Adipocyte (in vitro differentiated cells): Measurements from ENCODE around the gene DNASE1L1.

Source experiments
- DNase-seq: peaks from one replicate; pipeline ENCODE4 v3.0.0-alpha.2; 2015; ENCODE audit warnings: low read depth
- H3K27me3 ChIP-seq: replicated peaks from 2 replicates; pipeline ENCODE4 v1.7.0; 2013; ENCODE audit warnings: mild to moderate bottlenecking, low read length, moderate library complexity; ENCODE audit not compliant: control insufficient read depth, insufficient read depth
- H3K36me3 ChIP-seq: 2 replicates; pipeline ENCODE4 v1.7.0; 2013; ENCODE audit warnings: low read length, mild to moderate bottlenecking, moderate library complexity; ENCODE audit not compliant: control insufficient read depth, insufficient read depth, severe bottlenecking
- H3K4me1 ChIP-seq: 2 replicates; pipeline ENCODE4 v1.7.0; 2013; ENCODE audit warnings: mild to moderate bottlenecking, low read length, moderate library complexity; ENCODE audit not compliant: control insufficient read depth, insufficient read depth
- H3K4me3 ChIP-seq: 2 replicates; pipeline ENCODE4 v1.7.0; 2013; ENCODE audit warnings: mild to moderate bottlenecking, low read length, moderate library complexity
- H3K9ac ChIP-seq: 2 replicates; pipeline ENCODE4 v1.7.0; 2013; ENCODE audit warnings: mild to moderate bottlenecking, low read length, moderate library complexity
- H3K9me3 ChIP-seq: 2 replicates; pipeline ENCODE4 v1.7.0; 2013; ENCODE audit warnings: mild to moderate bottlenecking, low read length, moderate library complexity; ENCODE audit not compliant: control insufficient read depth

Gene DNASE1L1

DNA sequence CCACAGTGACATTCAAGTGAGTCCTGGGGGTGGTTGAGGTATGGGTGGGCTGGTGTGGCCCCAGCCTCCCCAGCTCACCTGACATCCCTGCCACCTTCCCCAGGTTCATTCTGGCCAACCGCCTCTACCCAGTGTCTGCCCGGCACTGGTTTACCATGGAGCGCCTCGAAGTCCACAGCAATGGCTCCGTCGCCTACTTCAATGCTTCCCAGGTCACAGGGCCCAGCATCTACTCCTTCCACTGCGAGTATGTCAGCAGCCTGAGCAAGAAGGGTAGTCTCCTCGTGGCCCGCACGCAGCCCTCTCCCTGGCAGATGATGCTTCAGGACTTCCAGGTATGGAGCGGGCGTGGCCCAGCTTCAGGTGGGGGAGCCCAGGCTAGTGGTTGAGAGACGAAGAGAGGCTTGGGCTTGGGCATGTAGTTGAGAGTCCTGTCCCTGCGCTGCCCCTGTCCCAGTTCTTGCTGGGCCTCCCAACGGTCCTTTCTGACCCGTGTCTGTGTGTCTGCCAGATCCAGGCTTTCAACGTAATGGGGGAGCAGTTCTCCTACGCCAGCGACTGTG is 26.2 kb upstream of the DNASE1L1 start:
- no peak for DNase-seq
- H3K9ac ChIP-seq = no peak overlapping the region
- no peaks in the 10 kb centered on the region for H3K27me3 ChIP-seq
- H3K36me3 ChIP-seq = peaks cover 29% of the 10 kb centered on the region
- no peaks in the 10 kb centered on the region for H3K9me3 ChIP-seq
- no peak overlapping the region for H3K4me3 ChIP-seq
- peaks cover 8% of the 10 kb centered on the region for H3K4me1 ChIP-seq

DNA sequence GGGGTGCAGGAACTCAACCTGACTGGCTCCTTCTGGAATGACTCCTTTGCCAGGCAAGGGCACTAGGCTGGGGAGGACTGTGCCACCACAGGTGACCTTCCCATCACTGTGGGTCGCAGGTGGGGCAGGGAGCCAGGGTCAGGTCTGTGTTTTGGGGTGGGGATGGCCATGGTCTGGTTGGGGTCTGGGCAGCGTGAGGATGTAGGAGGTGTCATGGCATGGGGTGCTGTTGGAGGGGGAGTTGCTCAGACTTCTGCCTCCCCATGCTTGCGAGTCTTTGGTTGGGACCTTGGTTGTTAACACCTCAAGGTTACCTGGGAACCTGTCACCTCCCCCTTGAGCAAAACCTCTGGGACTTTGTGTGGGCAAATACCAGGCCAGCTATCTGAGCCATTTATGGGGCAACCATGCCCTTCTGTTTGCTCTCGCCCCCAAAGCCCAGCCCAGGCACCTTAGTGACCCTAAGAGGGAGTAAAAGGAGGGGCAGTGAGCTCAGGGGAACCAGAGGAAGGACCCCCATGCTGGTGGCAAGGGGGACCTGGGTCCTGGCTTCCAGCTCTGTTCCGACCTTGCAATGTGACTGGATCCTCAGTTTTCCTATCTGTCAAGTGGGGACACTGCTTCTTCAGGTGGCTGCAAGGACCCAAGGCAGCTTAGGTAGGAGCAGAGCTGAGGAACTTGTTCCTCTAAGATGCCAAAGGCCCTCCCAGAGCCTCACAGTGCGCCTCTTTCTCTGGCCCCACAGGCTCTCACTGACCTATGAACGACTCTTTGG is 25.5 kb upstream of the DNASE1L1 start:
- Histone ChIP-seq H3K9ac (no peak overlapping the region), H3K36me3 (peaks cover 29% of the 10 kb centered on the region), H3K27me3 (peaks cover 3% of the 10 kb centered on the region), H3K4me1 (peaks cover 11% of the 10 kb centered on the region), H3K4me3 (no peak overlapping the region), H3K9me3 (no peaks in the 10 kb centered on the region)
- no peak for DNase-seq

DNA sequence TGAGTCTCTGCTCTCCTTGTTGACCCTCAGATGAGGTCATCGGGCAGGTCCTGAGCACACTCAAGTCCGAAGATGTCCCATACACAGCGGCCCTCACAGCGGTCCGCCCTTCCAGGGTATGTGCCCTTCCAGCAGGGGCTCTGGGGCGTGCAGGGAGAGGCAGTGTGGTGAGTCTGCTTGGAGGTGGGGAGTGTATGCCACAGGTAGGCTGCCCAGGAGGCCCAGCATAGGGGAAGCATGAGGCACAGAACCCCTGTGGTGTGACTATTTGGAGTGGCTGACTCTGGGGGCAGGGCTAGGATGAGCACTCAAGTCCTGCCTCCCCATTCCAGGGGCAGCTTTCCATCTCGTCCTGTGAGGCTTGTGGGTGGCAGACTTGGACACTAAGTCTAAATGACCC is 24.6 kb upstream of the DNASE1L1 start:
- H3K9me3 ChIP-seq = no peaks in the 10 kb centered on the region
- peaks cover 15% of the 10 kb centered on the region for H3K4me1 ChIP-seq
- H3K9ac ChIP-seq = no peak overlapping the region
- H3K36me3 ChIP-seq = peaks cover 29% of the 10 kb centered on the region
- no peak for DNase-seq
- H3K4me3 ChIP-seq = no peak overlapping the region
- peaks cover 6% of the 10 kb centered on the region for H3K27me3 ChIP-seq

DNA sequence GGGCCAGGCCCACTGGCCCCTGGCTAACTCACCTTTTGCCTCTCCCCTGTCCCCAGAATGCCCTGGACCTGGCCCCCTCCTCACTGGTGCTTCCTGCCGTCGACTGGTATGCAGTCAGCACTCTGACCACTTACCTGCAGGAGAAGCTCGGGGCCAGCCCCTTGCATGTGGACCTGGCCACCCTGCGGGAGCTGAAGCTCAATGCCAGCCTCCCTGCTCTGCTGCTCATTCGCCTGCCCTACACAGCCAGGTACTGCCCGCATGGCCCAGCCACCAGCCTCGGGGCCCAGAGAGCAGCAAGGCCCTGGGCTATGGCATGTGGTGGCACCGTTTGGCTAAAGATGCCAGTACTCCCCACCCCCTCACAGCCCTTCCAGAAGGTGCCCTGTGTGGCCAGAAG is 23.2 kb upstream of the DNASE1L1 start:
- peaks cover 18% of the 10 kb centered on the region for H3K4me1 ChIP-seq
- H3K36me3 ChIP-seq = peaks cover 29% of the 10 kb centered on the region
- no peak overlapping the region for H3K4me3 ChIP-seq
- no peak for DNase-seq
- no peaks in the 10 kb centered on the region for H3K9me3 ChIP-seq
- H3K9ac ChIP-seq = no peak overlapping the region
- peaks cover 6% of the 10 kb centered on the region for H3K27me3 ChIP-seq

DNA sequence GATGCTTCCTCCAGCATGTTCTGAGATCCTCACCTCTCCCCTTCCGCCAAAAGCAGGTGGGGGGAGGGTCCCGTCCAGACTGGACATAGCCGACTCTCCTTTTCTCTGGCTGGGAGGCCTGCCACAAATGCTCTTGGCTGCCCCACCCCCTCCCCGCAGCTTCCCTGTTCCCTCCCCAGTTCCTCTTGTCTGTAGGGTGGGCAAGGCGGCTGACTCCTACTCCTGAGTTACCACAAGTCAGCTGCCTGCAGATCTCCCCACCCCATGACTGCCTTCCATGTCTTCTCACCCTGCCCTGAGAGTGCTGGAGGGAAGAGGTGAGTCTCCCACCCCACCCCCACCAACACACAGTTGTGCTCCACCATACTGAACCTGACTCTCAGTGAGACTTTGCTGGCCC is 22.3 kb upstream of the DNASE1L1 start:
- Histone ChIP-seq H3K27me3 (peaks cover 6% of the 10 kb centered on the region), H3K4me3 (no peak overlapping the region), H3K4me1 (peaks cover 18% of the 10 kb centered on the region), H3K9me3 (no peaks in the 10 kb centered on the region), H3K9ac (no peak overlapping the region), H3K36me3 (peaks cover 29% of the 10 kb centered on the region)
- DNase-seq = no peak

DNA sequence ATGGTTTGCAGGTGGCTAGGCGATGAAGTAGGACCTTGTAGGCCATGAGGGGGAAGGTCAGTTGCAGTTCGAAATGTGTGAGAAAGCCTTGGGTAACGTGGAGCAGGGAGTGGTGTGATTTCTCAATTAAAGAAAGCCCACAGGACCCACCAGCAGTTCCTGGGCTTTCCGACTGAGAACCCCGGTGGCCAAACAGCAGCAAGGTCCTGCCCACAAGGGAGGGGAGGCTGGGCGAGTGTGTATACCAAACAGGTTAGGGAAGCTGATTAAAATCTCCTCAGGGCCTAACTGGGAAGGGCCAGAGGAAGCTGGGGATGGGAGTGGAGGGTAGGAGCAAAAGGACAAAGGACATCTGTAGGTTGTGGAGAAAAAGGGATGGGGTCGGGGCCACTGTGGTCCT is 21.9 kb upstream of the DNASE1L1 start:
- H3K36me3 ChIP-seq = peaks cover 29% of the 10 kb centered on the region
- H3K4me3 ChIP-seq = no peak overlapping the region
- no peak for DNase-seq
- peaks cover 18% of the 10 kb centered on the region for H3K4me1 ChIP-seq
- peaks cover 6% of the 10 kb centered on the region for H3K27me3 ChIP-seq
- H3K9me3 ChIP-seq = no peaks in the 10 kb centered on the region
- no peak overlapping the region for H3K9ac ChIP-seq

DNA sequence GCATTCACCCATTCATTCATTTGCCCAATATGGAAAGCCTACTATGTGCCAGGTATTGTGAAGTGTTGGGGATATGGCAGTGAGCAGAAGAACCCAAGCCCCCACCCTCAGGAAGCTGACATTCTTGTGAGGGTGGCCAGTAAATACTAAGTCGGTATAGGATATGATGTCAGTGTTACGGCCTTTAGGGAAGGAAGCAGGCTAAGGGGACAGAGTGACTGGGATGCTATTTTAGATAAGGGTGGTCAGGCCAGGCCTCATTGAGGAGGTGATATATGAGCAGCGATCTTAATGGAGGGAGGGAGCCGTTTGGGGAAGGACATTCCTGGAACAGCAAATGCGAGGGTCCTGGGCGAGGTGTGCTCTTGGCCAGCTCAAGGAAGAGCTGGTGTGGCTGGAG is 21.4 kb upstream of the DNASE1L1 start:
- no peak overlapping the region for H3K9ac ChIP-seq
- no peak overlapping the region for H3K4me3 ChIP-seq
- H3K9me3 ChIP-seq = no peaks in the 10 kb centered on the region
- no peak for DNase-seq
- peaks cover 27% of the 10 kb centered on the region for H3K36me3 ChIP-seq
- H3K27me3 ChIP-seq = peaks cover 6% of the 10 kb centered on the region
- H3K4me1 ChIP-seq = peaks cover 18% of the 10 kb centered on the region

DNA sequence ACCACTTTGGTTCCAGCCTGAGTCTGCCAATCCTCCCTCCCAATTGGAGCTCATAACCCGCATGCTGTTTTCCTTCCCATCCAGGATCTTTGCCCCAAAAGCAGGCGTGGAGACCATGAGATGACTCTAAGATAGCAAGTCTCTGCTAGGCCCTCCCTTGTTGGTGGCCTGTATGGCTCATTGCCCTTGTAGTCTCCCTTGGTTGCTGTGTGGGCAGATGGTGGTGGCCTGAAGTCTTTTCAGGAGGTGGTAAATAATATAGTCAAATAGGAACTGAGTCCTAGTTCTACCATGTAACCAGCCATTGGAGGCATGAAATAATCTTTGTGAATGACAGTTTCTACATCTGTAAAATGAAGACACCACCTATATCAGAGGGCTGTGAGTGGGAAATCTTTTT is 20.7 kb upstream of the DNASE1L1 start:
- peak overlapping the region; percentile 84 for H3K9ac ChIP-seq
- DNase-seq = no peak
- peaks cover 18% of the 10 kb centered on the region for H3K4me1 ChIP-seq
- peaks cover 6% of the 10 kb centered on the region for H3K27me3 ChIP-seq
- H3K36me3 ChIP-seq = peaks cover 20% of the 10 kb centered on the region
- H3K9me3 ChIP-seq = no peaks in the 10 kb centered on the region
- peak overlapping the region; percentile 82 for H3K4me3 ChIP-seq

DNA sequence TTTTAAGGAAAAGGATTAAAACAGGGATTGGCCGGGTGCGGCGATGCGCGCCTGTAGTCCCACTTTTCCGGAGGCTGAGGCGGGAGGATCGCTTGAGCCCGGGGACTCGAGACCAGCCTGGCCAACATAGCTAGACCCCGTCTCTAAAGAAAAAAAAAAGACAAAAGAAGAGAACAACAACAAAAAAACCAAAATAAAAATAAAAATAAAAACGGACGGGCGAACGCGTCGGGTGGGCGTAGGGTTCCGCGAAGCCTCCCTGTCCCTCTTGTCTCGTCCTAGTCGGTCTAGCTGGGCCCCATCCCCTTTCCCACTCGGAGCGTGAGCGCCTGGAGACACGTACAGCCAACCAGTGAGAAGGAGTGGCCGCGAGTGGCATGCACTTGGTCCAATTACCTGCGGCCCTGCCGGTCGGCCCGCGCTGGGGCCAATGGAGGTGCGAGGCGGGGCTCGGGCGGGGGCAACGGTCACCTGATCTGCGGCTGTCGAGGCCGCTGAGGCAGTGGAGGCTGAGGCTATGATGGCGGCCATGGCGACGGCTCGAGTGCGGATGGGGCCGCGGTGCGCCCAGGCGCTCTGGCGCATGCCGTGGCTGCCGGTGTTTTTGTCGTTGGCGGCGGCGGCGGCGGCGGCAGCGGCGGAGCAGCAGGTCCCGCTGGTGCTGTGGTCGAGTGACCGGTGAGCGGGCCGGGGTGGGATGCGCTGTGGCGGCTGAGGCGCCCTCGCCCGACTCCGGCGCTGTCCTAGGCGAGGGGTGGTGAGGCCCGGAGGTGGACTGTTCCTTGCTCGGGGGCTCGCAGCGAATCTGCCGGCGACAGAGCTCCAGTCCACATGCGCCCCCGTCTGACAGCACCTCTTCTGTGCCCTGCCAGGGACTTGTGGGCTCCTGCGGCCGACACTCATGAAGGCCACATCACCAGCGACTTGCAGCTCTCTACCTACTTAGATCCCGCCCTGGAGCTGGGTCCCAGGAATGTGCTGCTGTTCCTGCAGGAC is 19.4 kb upstream of the DNASE1L1 start, which contains the start of gene ATP6AP1:
Gene ATP6AP1 (plus strand): TSS at position 502 of the 996 bp plus-strand sequence. CDS start 16 bp downstream, at position 518.
- no peaks in the 10 kb centered on the region for H3K9me3 ChIP-seq
- peaks cover 7% of the 10 kb centered on the region for H3K36me3 ChIP-seq

DNA sequence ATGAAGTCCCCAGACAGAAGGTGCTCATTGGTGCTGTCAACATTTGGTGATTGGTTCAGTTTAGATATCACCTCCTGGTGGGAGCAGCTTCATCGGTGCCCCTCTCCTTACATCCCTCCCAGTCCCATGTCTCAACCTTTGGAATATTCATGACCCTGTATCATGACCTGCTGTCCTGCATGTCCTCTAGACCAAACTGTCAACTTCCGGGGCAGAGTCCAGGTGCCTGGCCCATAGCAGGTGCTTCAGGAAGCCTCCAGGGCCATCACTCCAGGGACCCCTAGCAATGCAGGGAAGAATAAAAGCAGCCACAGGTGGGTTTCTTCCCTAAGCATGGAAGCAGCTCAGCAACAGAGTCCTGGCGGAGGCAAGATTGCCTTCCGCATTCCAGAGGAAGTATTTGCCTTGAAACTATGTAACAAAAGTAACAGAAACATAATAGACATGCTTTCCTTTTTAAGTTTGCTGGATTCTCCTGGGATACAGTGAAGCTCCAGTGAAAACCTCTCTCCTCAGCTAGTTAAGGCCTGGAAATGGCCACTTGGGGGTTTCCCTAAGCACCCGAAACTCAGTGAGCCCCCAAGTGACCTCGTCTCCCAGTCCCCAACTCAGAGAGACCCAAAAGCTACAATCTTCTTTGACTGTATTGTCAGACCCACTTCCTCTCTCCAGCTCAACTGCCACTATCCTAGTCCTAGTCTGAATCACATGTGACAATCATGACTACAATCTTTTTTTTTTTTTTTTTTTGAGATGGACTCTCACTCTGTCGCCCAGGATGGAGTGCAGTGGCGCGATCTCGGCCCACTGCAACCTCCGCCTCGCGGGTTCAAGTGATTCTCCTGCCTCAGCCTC is 18.1 kb upstream of the DNASE1L1 start:
- no peaks in the 10 kb centered on the region for H3K36me3 ChIP-seq
- no peaks in the 10 kb centered on the region for H3K9me3 ChIP-seq
- H3K27me3 ChIP-seq = peaks cover 6% of the 10 kb centered on the region
- no peak overlapping the region for H3K9ac ChIP-seq
- H3K4me3 ChIP-seq = no peak overlapping the region
- no peak for DNase-seq
- H3K4me1 ChIP-seq = peaks cover 18% of the 10 kb centered on the region

More for the DNA sequence above, 19.4 kb upstream of the DNASE1L1 start, which contains the start of gene ATP6AP1:
- Histone ChIP-seq H3K4me3 (peak within 1 kb of the TSS; percentile 82), H3K27me3 (peaks cover 6% of the 10 kb centered on the region), H3K9ac (peak within 1 kb of the TSS; percentile 84), H3K4me1 (peaks cover 18% of the 10 kb centered on the region)
- DNase-seq = peak; percentile 94
